ENCODE measurements around the gene WWOX. TPM values are rescaled to one million over a fixed set of nuclear protein-coding genes. Genes with fewer than 3 reads are reported as not detected.

The WWOX gene
- total and polyA plus RNA-seq, 2 of the 13 experiments (the other 11 are each of a cell fraction or from before 2014, with no cell fraction given) = 9.1 to 37.4 TPM

DNA sequence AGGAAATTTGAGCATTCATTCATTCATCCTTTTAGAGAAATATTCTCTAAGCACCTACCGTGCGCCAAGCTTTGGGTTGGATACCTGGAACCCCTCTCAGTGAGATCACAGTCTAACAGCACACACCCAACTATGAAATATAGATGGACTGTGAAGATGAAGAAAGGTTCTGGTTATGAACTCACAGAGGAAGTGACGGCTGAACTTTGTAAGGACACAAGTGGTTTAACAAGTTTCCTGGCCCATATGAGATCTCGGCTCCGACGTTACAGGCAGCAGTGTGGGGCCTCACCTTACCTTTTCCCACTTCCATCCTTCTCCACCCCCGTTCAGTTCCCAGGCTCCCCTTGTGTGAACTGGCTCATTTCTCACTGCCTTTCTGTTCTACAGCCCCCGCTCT, 1094.8 kb downstream of the WWOX start (continued):
- TF ChIP-seq, protein P1, sequence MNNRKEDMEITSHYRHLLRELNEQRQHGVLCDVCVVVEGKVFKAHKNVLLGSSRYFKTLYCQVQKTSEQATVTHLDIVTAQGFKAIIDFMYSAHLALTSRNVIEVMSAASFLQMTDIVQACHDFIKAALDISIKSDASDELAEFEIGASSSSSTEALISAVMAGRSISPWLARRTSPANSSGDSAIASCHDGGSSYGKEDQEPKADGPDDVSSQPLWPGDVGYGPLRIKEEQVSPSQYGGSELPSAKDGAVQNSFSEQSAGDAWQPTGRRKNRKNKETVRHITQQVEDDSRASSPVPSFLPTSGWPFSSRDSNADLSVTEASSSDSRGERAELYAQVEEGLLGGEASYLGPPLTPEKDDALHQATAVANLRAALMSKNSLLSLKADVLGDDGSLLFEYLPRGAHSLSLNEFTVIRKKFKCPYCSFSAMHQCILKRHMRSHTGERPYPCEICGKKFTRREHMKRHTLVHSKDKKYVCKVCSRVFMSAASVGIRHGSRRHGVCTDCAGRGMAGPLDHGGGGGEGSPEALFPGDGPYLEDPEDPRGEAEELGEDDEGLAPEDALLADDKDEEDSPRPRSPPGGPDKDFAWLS (CRISPR knock-in tag; IDR thresholded peaks at IDR 0.05; ENCODE audit: borderline replicate concordance) = no peak
- TF ChIP-seq TBP (CRISPR knock-in tag; IDR thresholded peaks at IDR 0.05) (no peak), HNRNPUL1 (IDR thresholded peaks at IDR 0.05; ENCODE audit: low read depth, low read length) (no peak)

DNA sequence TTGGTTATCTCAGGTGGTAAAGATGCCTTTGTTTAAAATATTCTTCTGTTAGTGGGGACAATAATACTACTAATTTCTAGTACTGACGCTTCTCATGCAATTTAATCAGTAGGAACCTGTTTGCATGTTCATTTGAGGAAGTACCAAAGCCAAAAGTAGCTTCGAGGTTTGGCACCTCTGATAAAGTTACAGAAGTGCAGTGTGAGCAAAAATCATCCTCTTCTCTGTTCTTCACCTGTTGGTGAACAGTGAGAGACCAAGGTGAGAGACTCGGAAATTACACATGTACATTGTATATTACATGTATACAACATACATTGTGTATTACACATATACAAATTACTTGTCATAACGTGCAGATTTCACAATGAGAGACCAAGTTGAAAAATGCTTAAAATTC, 1096.5 kb downstream of the WWOX start:
- no peak overlapping the region for H3K4me3 ChIP-seq (replicated peaks in 1 of 3; ENCODE audit: insufficient read depth in 1 of 3, low read depth in 2 of 3, low read length in 3 of 3)
- POLR2A ChIA-PET = no interaction called here
- 1% methylated on average over 4 of the region's 4 CpGs for WGBS (ENCODE audit: low lambda C conversion rate)
- intact Hi-C loops (cut with micrococcal nuclease; ENCODE audit: unreplicated experiment) = no loop called here
- ATAC-seq (no peak), DNase-seq (ENCODE audit: low spot score) (no peak), FAIRE-seq (no peak)
- no peaks in the 10 kb centered on the region for H3K36me3 ChIP-seq (replicated peaks in 1 of 2; ENCODE audit: control insufficient read depth in 1 of 2, insufficient read depth in 2 of 2, low read length in 2 of 2)
- BruUV-seq (replicated peaks) = no TSS peak
- no peaks in the 10 kb centered on the region for H3K9me3 ChIP-seq (ENCODE audit: low read length)
- no peak overlapping the region for H3K27ac ChIP-seq (ENCODE audit: extremely low read length, insufficient read depth, low read length)
- H2AFZ ChIP-seq (ENCODE audit: low read length) = no peak overlapping the region
- TF ChIP-seq KDM4B (CRISPR knock-in tag; IDR thresholded peaks at IDR 0.05) (no peak), HNRNPLL (IDR thresholded peaks at IDR 0.05; ENCODE audit: low read depth, low read length, poor library complexity, severe bottlenecking) (no peak), ZNF331 (CRISPR knock-in tag; IDR thresholded peaks at IDR 0.05) (no peak), SIN3A (IDR thresholded peaks at IDR 0.05; ENCODE audit: borderline replicate concordance, low read depth, low read length) (no peak), POLR2G (IDR thresholded peaks at IDR 0.05; ENCODE audit: low read depth, low read length) (no peak), TGIF2 (CRISPR knock-in tag; IDR thresholded peaks at IDR 0.05) (no peak), SP140L (CRISPR knock-in tag; IDR thresholded peaks at IDR 0.05; ENCODE audit: borderline replicate concordance) (no peak), SOX13 (IDR thresholded peaks at IDR 0.05) (no peak), SOX13 (CRISPR knock-in tag; conservative IDR thresholded peaks at IDR 0.05 in 1 of 2, IDR thresholded peaks at IDR 0.05 in 1 of 2) (no peak), ZNF792 (CRISPR knock-in tag; IDR thresholded peaks at IDR 0.05) (no peak)
- TF ChIP-seq, protein P2, sequence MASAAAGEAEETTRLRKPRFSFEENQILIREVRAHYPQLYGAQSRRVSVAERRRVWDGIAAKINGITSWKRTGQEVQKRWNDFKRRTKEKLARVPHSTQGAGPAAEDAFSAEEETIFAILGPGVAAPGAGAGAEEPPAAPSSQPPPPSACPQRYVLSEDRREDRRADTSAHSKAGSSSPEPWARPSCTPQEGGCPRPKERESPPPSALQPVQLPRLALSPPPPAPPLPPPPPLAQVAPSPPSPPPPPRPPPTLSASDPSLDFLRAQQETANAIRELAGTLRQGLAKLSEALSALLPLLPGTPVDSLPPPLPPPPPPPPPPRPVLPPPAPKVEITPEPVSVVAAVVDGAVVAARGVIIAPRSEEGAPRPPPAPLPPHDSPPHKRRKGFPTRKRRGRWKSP (CRISPR knock-in tag; IDR thresholded peaks at IDR 0.05) = no peak
- H3K4me1 ChIP-seq (ENCODE audit: insufficient read depth, low read length) = peaks cover 4% of the 10 kb centered on the region; the same call in 1 of the 2 replicates
- H3K27me3 ChIP-seq (ENCODE audit: control insufficient read depth in 1 of 2, insufficient read depth in 2 of 2, low read length in 2 of 2) = 0 out of 5 replicates have a peak, but pooled peaks cover 0 to 4% of the 10 kb centered on the region in 2 experiments
- no peak overlapping the region for H3K9ac ChIP-seq (ENCODE audit: insufficient read depth, low read depth, low read length)
- H3K79me2 ChIP-seq (ENCODE audit: insufficient read depth, low read length) = no peaks in the 10 kb centered on the region
- no peak overlapping the region for H3K4me2 ChIP-seq (ENCODE audit: low read depth, low read length)
- no peaks in the 10 kb centered on the region for H4K20me1 ChIP-seq (ENCODE audit: insufficient read depth, low read length)
- in situ Hi-C loops (cut with HindIII; ENCODE audit: extremely low pct_ligation_motif_present, low pct_unique_long_range_greater_than_20kb) = no loop called here
- CTCF ChIA-PET (ENCODE audit: low intra/inter-chr PET ratio, low total read pairs) = no interaction called here
